Measurements from ENCODE around the gene LAMA2.

DNA sequence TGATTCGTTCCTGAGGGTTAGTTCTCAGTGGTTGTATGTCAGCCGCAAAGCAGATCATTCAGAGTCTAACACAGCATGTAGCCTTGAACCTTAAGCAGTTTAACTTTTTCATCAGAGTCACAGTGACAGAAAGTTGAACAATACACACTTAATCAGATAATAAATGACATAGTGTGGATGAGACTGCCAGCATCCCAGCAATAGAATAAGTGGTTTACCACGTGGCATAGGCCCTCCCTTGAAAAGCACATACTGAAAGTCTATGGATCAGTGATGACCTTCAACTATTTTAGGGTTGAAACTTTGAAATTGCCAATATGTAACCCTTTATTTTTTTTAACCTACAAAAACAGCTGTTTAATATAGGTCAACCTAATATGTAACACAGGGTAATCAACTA, 561.7 kb downstream of the LAMA2 start:
- TF ChIP-seq, protein P1, sequence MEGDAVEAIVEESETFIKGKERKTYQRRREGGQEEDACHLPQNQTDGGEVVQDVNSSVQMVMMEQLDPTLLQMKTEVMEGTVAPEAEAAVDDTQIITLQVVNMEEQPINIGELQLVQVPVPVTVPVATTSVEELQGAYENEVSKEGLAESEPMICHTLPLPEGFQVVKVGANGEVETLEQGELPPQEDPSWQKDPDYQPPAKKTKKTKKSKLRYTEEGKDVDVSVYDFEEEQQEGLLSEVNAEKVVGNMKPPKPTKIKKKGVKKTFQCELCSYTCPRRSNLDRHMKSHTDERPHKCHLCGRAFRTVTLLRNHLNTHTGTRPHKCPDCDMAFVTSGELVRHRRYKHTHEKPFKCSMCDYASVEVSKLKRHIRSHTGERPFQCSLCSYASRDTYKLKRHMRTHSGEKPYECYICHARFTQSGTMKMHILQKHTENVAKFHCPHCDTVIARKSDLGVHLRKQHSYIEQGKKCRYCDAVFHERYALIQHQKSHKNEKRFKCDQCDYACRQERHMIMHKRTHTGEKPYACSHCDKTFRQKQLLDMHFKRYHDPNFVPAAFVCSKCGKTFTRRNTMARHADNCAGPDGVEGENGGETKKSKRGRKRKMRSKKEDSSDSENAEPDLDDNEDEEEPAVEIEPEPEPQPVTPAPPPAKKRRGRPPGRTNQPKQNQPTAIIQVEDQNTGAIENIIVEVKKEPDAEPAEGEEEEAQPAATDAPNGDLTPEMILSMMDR (IDR thresholded peaks at IDR 0.05 in 8 of 11, conservative IDR thresholded peaks at IDR 0.05 in 3 of 11): no peak
- no peak for TF ChIP-seq POLR2A (IDR thresholded peaks at IDR 0.05)
- no peak for TF ChIP-seq POLR2AphosphoS5 (IDR thresholded peaks at IDR 0.05)

All from spleen (tissue), 7 donors.